ENCODE data around the gene BSX. TPM values are rescaled to one million over a fixed set of nuclear protein-coding genes. Genes with fewer than 3 reads are reported as not detected.

The BSX gene
- not detected for total RNA-seq

DNA sequence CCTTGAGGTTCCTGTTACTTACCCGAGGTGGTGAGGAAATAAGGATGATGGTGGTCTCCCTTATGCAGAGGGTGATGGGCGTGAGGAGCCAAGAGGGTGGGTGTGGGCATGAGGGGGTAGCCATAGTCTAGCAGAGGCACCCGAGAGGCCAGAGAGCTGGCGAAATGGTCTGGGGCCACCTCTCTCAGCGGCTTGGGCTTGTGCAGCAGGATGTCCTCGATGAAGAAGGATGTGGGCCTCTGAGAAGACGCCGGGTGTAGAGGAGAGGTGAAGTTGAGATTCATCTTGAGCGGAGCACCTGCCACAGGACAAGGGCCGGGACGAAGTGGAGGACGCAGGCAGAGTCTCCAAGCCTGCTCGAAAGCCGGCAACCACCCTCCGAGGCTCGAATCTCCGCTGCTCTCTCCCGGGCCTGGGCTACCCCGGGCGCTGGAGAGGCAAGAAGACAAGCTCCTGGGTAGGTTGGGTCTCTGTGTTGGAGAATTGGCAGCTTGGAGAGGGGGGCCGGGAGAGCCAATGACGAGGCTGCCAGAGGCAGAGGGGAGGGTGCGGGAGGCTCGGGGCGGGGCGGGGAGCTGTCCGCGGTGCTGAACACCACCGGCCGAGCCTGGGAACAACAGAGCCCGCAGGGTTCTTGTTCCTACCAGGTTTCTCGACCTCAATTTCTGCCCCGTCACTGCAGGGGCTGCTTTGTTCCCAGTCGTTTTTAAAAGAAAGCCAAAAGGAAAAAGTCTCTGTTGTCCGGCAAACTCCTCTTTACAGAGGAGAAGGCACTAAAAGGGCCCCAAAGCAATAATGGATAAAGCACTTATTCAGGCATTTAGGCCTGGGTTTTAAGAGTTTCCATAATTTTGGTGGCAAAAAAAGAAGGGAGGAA lies at the start of gene BSX:
TSS of gene BSX (minus strand) at position 447 of the 877 bp plus-strand sequence. CDS start at position 284, 163 bp downstream.
- Mint-ChIP-seq H3K27ac (no peak within 1 kb of the TSS), H3K27me3 (peaks cover 84% of the 10 kb centered on the region), H3K4me1 (ENCODE audit: low read depth) (peaks cover 36% of the 10 kb centered on the region), H3K9me3 (no peaks in the 10 kb centered on the region), H3K36me3 (no peaks in the 10 kb centered on the region), H3K4me3 (no peak within 1 kb of the TSS)
- POLR2A ChIA-PET: no interaction called here
- intact Hi-C loops (cut with micrococcal nuclease): loop anchor here (2.0 to 5.0 kb wide), 2 partner anchors 41 to 77 kb away; no protein-coding TSS in a partner anchor
- CTCF ChIA-PET: no interaction called here
- DNase-seq: peak; percentile 70

GRCh38 chr11:123030517-123030916 lies 48.9 kb upstream of the BSX start:
- Mint-ChIP-seq H3K9me3 (no peaks in the 10 kb centered on the region), H3K36me3 (no peaks in the 10 kb centered on the region), H3K4me1 (ENCODE audit: low read depth) (no peaks in the 10 kb centered on the region), H3K27ac (no peak overlapping the region), H3K27me3 (no peaks in the 10 kb centered on the region), H3K4me3 (no peak overlapping the region)
- intact Hi-C loops (cut with micrococcal nuclease): no loop called here
- POLR2A ChIA-PET: no interaction called here
- no peak for DNase-seq
- CTCF ChIA-PET: interaction anchor here (1.2 to 1.9 kb wide), 4 partner anchors 10 to 205 kb away, joined by 3 to 8 read pairs (median 6); no protein-coding TSS in a partner anchor

- H3K27me3 Mint-ChIP-seq: peaks cover 3% of the 10 kb centered on the region
- peaks cover 5% of the 10 kb centered on the region for H3K4me1 Mint-ChIP-seq (ENCODE audit: low read depth)
- H3K36me3 Mint-ChIP-seq: no peaks in the 10 kb centered on the region
- H3K4me3 Mint-ChIP-seq: no peak overlapping the region
- ChIA-PET POLR2A (no interaction called here), CTCF (interaction anchor here (0.6 to 9.3 kb wide), 41 partner anchors 8 to 555 kb away, joined by 3 to 372 read pairs (median 5); partner anchors contain the start of gene JHY)
- H3K27ac Mint-ChIP-seq: no peak overlapping the region
- H3K9me3 Mint-ChIP-seq: no peaks in the 10 kb centered on the region
- intact Hi-C loops (cut with micrococcal nuclease): loop anchor here (5.0 to 10.0 kb wide), 3 partner anchors 39 to 386 kb away; partner anchors contain the start of gene BSX
- peak; percentile 34 for DNase-seq
These were observed 39.3 kb upstream of the BSX start for GRCh38 chr11:123020968-123021367.

DNA sequence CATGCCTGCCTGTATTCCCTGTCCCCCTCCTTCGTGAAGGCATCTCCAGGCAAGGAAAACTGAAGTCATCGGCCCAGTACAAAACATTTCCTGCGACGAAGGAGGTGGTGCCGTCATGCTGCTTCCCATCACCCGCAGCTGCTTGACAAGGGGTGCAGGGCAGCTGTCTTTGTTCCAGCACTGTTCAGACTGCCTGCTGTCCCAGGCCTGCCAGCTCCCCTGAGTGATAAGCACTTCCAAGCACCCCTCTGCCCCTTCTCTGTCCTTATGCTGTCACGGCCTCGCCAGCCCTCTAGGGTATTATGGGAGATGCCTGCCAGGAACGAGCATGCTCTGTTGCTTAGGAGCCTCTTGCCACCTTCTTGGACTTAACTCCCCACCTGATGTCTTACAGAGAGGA lies 37.1 kb upstream of the BSX start:
- H3K36me3 Mint-ChIP-seq: no peaks in the 10 kb centered on the region
- intact Hi-C loops (cut with micrococcal nuclease): no loop called here
- POLR2A ChIA-PET: no interaction called here
- peaks cover 5% of the 10 kb centered on the region for H3K4me1 Mint-ChIP-seq (ENCODE audit: low read depth)
- no peak for DNase-seq
- CTCF ChIA-PET: interaction anchor here (9.3 kb wide), 1 partner anchor 154 kb away, joined by 372 read pairs; no protein-coding TSS in a partner anchor
- no peaks in the 10 kb centered on the region for H3K9me3 Mint-ChIP-seq
- no peak overlapping the region for H3K4me3 Mint-ChIP-seq
- H3K27me3 Mint-ChIP-seq: peaks cover 7% of the 10 kb centered on the region
- no peak overlapping the region for H3K27ac Mint-ChIP-seq

DNA sequence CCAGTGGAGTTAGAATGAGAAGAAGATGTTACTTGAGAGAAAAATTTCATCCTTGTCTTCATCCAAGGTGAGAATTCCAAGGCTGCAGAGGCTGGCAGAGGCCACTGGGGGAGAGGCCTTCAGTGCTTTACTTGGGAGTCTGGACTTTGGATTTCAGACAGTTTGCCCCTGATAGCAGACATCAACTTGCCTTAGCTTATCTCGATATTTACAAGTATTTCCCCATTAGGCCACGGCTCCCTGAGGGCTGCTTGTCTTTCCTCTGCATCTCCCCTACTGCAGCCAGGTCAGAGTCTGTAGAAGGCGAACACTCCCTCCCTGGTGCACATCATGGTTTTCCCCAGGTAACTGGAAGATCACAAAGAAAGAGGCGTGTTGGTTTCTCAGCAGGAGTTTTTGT lies 29.9 kb upstream of the BSX start:
- H3K9me3 Mint-ChIP-seq: no peaks in the 10 kb centered on the region
- H3K4me1 Mint-ChIP-seq (ENCODE audit: low read depth): no peaks in the 10 kb centered on the region
- no peak overlapping the region for H3K4me3 Mint-ChIP-seq
- H3K27ac Mint-ChIP-seq: no peak overlapping the region
- CTCF ChIA-PET: interaction anchor here (1.2 to 1.3 kb wide), 3 partner anchors 9 to 148 kb away, joined by 3 to 8 read pairs (median 3); no protein-coding TSS in a partner anchor
- intact Hi-C loops (cut with micrococcal nuclease): no loop called here
- POLR2A ChIA-PET: no interaction called here
- DNase-seq: no peak
- peaks cover 7% of the 10 kb centered on the region for H3K27me3 Mint-ChIP-seq
- H3K36me3 Mint-ChIP-seq: no peaks in the 10 kb centered on the region

GRCh38 chr11:123006860-123007542 lies 25.4 kb upstream of the BSX start:
- H3K4me1 Mint-ChIP-seq (ENCODE audit: low read depth): no peaks in the 10 kb centered on the region
- peaks cover 5% of the 10 kb centered on the region for H3K27me3 Mint-ChIP-seq
- no peak overlapping the region for H3K27ac Mint-ChIP-seq
- H3K36me3 Mint-ChIP-seq: no peaks in the 10 kb centered on the region
- DNase-seq: no peak
- POLR2A ChIA-PET: no interaction called here
- CTCF ChIA-PET: interaction anchor here (0.7 kb wide), 1 partner anchor 10 kb away, joined by 3 read pairs; no protein-coding TSS in a partner anchor
- intact Hi-C loops (cut with micrococcal nuclease): no loop called here
- H3K9me3 Mint-ChIP-seq: no peaks in the 10 kb centered on the region
- H3K4me3 Mint-ChIP-seq: no peak overlapping the region

DNA sequence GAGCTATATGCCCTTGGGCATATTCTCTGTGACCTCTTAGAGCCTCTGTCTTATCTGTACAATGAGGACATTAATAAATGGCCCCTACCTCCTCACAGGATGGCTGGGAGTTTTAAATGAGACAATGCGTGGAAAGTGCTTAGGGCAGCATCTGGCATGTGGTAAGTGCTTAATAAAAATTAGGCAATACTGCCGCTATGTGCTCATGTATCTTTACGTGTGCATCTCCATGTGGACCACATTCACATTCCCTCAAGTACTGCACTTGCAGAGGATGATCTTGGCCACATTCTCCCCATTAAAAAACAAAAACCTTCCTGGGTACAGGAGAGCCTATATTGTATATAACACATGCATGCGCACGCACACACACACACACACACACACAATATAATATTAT lies 19.1 kb upstream of the BSX start:
- Mint-ChIP-seq H3K4me1 (ENCODE audit: low read depth) (no peaks in the 10 kb centered on the region), H3K27ac (no peak overlapping the region)
- CTCF ChIA-PET: no interaction called here

DNA sequence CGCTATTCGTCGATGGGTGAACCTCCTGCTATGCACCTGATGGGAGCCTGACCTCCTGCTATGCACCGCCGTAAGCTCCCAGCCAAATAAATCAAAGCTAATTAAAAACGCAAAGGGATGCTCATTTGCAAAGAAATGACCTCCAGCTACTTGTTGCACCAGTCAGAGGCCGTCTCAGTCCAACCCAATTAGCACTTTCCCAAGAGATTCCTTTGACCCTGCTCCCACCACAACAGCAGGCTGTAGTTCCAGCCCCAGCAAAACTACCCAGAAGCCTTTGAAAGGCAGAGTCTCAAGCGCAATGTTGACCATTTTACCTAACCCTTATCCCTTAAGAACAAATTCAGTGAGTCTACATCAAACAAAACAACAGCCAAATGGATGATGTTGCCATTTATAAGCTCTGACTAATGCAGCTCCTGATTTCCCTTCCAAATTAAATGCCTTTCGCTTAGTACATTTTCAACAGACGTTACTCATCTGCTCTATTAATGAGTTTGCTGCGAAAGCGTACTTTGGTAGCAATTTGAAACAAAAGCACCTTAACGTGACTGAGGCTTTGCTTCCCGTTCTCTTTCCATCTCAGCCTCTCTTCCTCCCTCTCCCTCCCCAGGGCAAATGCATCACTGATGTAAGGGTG lies 17.2 kb upstream of the BSX start:
- Mint-ChIP-seq H3K36me3 (no peaks in the 10 kb centered on the region), H3K4me1 (ENCODE audit: low read depth) (no peaks in the 10 kb centered on the region), H3K4me3 (no peak overlapping the region), H3K27ac (no peak overlapping the region), H3K27me3 (peaks cover 31% of the 10 kb centered on the region), H3K9me3 (no peaks in the 10 kb centered on the region)
- DNase-seq: no peak
- ChIA-PET POLR2A (no interaction called here), CTCF (interaction anchor here (1.1 kb wide), 1 partner anchor 22 kb away, joined by 4 read pairs; no protein-coding TSS in a partner anchor)
- intact Hi-C loops (cut with micrococcal nuclease): no loop called here

More for the DNA sequence above, 19.1 kb upstream of the BSX start:
- no peak overlapping the region for H3K4me3 Mint-ChIP-seq
- intact Hi-C loops (cut with micrococcal nuclease): no loop called here
- H3K36me3 Mint-ChIP-seq: no peaks in the 10 kb centered on the region
- no peaks in the 10 kb centered on the region for H3K9me3 Mint-ChIP-seq
- peaks cover 19% of the 10 kb centered on the region for H3K27me3 Mint-ChIP-seq
- POLR2A ChIA-PET: no interaction called here
- DNase-seq: no peak

DNA sequence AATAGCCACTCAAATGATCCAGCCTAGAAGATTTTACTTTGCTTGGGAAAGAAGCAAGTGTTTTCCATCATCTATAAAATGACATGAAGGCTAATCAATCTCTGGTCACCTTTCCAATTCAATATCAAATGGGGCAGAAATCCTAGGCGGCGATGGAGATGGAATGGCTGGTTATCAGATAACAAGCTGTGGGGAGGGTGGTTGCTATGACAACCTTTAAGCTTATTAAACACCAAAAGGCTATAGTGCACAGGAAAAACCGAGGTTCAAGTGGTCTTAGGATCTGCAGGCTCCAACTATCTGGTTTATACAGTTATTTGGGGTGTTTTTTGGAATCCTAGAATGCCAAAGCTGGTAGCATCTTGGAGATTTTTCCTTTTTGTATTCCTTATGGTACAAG lies 13.9 kb upstream of the BSX start:
- Mint-ChIP-seq H3K4me3 (no peak overlapping the region), H3K9me3 (no peaks in the 10 kb centered on the region), H3K27ac (no peak overlapping the region), H3K27me3 (peaks cover 33% of the 10 kb centered on the region), H3K4me1 (ENCODE audit: low read depth) (peaks cover 2% of the 10 kb centered on the region), H3K36me3 (no peaks in the 10 kb centered on the region)
- DNase-seq: no peak
- ChIA-PET POLR2A (no interaction called here), CTCF (interaction anchor here (1.0 to 2.2 kb wide), 4 partner anchors 28 to 142 kb away, joined by 4 to 7 read pairs (median 4); no protein-coding TSS in a partner anchor)
- intact Hi-C loops (cut with micrococcal nuclease): no loop called here

DNA sequence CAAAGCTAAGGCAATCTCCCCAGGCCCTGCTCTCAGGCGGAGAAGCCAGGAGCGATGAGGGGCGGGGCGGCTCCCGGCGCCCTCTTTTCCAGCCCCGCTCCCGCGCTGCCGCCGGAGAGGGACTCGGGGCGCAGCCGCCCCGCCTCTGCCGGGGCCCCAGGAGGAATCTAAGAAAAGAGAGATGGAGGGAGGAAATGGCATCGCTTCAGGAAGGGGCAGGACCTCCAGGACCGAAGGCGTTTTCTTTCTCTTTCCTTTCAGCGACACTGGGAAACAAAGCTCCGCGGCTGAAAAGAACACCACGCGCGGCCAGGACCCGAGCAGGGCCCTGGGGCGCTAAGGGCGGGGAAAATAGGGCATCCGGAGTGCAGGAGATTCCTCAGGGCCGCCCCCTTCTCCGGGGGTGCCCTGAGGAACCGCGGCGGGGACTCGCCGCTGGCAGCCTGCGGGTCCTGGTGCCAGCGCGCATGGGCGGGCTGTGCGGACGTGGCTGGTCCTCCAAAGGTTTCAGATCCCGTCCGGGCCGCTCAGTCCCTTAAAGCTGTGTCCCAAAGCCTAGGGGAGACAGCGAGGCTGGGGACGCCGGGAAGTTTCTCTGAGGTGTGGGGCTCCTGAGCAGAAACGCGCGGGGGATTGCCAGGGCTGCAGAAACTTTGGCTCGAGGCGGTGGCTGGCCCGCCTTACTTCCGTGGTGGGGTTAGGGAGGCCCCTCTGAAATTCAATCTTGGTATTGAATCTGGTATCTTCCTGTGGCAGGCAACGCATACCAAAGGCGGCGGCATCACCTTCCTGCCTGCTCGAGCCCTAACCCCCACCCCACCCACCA lies 2.8 kb upstream of the BSX start:
- no peaks in the 10 kb centered on the region for H3K9me3 Mint-ChIP-seq
- no peak for DNase-seq
- no peaks in the 10 kb centered on the region for H3K36me3 Mint-ChIP-seq
- ChIA-PET CTCF (no interaction called here), POLR2A (no interaction called here)
- no peak overlapping the region for H3K27ac Mint-ChIP-seq
- intact Hi-C loops (cut with micrococcal nuclease): loop anchor here (5.0 kb wide), 2 partner anchors 38 to 102 kb away; partner anchors contain the start of gene JHY
- peak overlapping the region; percentile 78 for H3K4me3 Mint-ChIP-seq
- H3K4me1 Mint-ChIP-seq (ENCODE audit: low read depth): peaks cover 22% of the 10 kb centered on the region
- peaks cover 66% of the 10 kb centered on the region for H3K27me3 Mint-ChIP-seq

GRCh38 chr11:122983438-122984185 lies 2.0 kb upstream of the BSX start:
- Mint-ChIP-seq H3K27me3 (peaks cover 73% of the 10 kb centered on the region), H3K4me3 (peak overlapping the region; percentile 78), H3K9me3 (no peaks in the 10 kb centered on the region), H3K36me3 (no peaks in the 10 kb centered on the region), H3K4me1 (ENCODE audit: low read depth) (peaks cover 22% of the 10 kb centered on the region), H3K27ac (no peak overlapping the region)
- intact Hi-C loops (cut with micrococcal nuclease): loop anchor here (2.0 to 5.0 kb wide), 2 partner anchors 39 to 75 kb away; no protein-coding TSS in a partner anchor
- POLR2A ChIA-PET: no interaction called here
- no peak for DNase-seq
- CTCF ChIA-PET: interaction anchor here (1.2 kb wide), 1 partner anchor 37 kb away, joined by 3 read pairs; no protein-coding TSS in a partner anchor
